K562 (cell line): ENCODE measurements around the gene NXN. TPM values are rescaled to one million over a fixed set of nuclear protein-coding genes. Genes with fewer than 3 reads are reported as not detected.

Experiments used
- ATAC-seq: fragments of 200-7000 bp; cut with Tn5 transposase; 3 replicates; pipeline ENCODE4 v1.9.1; 2020; ENCODE audit warnings: moderate library complexity
- BruUV-seq: library from RNA; stranded (reverse); fragments of 400-500 nt; replicated peaks from 2 replicates; lab custom pipeline; 2021; lab: Mats Ljungman, UMichigan
- CTCF ChIA-PET: fragments of 300-600 bp; formaldehyde crosslinking; extraction: SDS; loops from one replicate; lab custom pipeline; 2021; ENCODE audit warnings: low intra/inter-chr PET ratio; lab: Yijun Ruan, JAX
- POLR2A ChIA-PET: fragments of 300-600, 350-650 bp; sonication (Branson Sonifier 250); formaldehyde crosslinking; extraction: SDS; loops from one replicate; lab custom pipeline; 2021; ENCODE audit warnings: antibody characterized with exemption, inconsistent platforms; lab: Yijun Ruan, JAX
- DNase-seq, 4 experiments: peaks; one replicate each; pipeline versions ENCODE4 v3.0.0 to v3.0.0-alpha.2; 2011 to 2018; ENCODE audit warnings: low spot score in 3 of 4, mixed read lengths in 3 of 4; ENCODE audit errors: extremely low read depth in 1 of 4
- FAIRE-seq: peaks from 2 replicates; lab custom pipeline; 2011; peaks lifted over from hg19 to GRCh38; lab: Jason Lieb, UNC
- H2AFZ ChIP-seq: 2 replicates; pipeline ENCODE4 v1.6.0; 2011; ENCODE audit warnings: low read depth, low read length, control low read depth, inconsistent platforms
- H3K27ac ChIP-seq: fragments of 200-600 bp; 3 replicates; pipeline ENCODE4 v1.8.0; 2011; ENCODE audit warnings: low read depth, mild to moderate bottlenecking, control low read depth, inconsistent platforms, low read length, moderate library complexity, mixed read lengths; ENCODE audit errors: extremely low read depth
- H3K27me3 ChIP-seq, 2 experiments: fragments of 300-600 bp in 1 of 2; 2 replicates in 1 of 2; 3 replicates in 1 of 2; pipeline versions ENCODE4 v1.6.0 to v1.8.0; 2011; ENCODE audit warnings: inconsistent platforms in 2 of 2, low read length in 2 of 2, mild to moderate bottlenecking in 1 of 2, mixed read lengths in 1 of 2, moderate library complexity in 1 of 2; ENCODE audit not compliant: control insufficient read depth in 2 of 2, insufficient read depth in 2 of 2
- H3K36me3 ChIP-seq: fragments of 300-600 bp; 3 replicates; pipeline ENCODE4 v1.8.0; 2011; ENCODE audit warnings: mild to moderate bottlenecking, low read length, inconsistent platforms; ENCODE audit not compliant: control insufficient read depth, insufficient read depth
- H3K4me1 ChIP-seq, 2 experiments: fragments of 200-600 bp in 1 of 2; replicated peaks in 1 of 2; 2 replicates in 1 of 2; 3 replicates in 1 of 2; pipeline versions ENCODE4 v1.5.1 to v1.8.0; 2011; ENCODE audit warnings: inconsistent platforms in 2 of 2, low read length in 2 of 2, mild to moderate bottlenecking in 1 of 2, mixed read lengths in 1 of 2, moderate library complexity in 1 of 2; ENCODE audit not compliant: control insufficient read depth in 2 of 2, insufficient read depth in 2 of 2
- H3K4me2 ChIP-seq: 2 replicates; pipeline ENCODE4 v1.6.1; 2011; ENCODE audit warnings: low read length, control low read depth, inconsistent platforms, mixed read lengths; ENCODE audit not compliant: insufficient read depth
- H3K4me3 ChIP-seq: fragments of 200-600 bp; sonication (generic), shearing (Covaris generic); 2 replicates; pipeline ENCODE4 v1.5.1; 2016; ENCODE audit warnings: control low read depth, inconsistent platforms
- H3K79me2 ChIP-seq: fragments of 200-600 bp; 3 replicates; pipeline ENCODE4 v1.8.0; 2011; ENCODE audit warnings: low read length, inconsistent platforms; ENCODE audit not compliant: control insufficient read depth, insufficient read depth
- H3K9ac ChIP-seq, 2 experiments: 2 replicates each; pipeline versions ENCODE4 v1.6.0 to v1.6.1; 2011; ENCODE audit warnings: low read depth in 2 of 2, low read length in 2 of 2, control low read depth in 1 of 2, inconsistent platforms in 1 of 2, mild to moderate bottlenecking in 1 of 2, mixed read lengths in 1 of 2; ENCODE audit not compliant: insufficient read depth in 1 of 2
- H3K9me1 ChIP-seq: one replicate; pipeline ENCODE4 v1.6.0; 2011; ENCODE audit warnings: inconsistent platforms, mild to moderate bottlenecking, low read length, moderate library complexity; ENCODE audit not compliant: control insufficient read depth, insufficient read depth
- H3K9me3 ChIP-seq: replicated peaks from 2 replicates; pipeline ENCODE4 v1.5.1; 2011; ENCODE audit warnings: low read depth, low read length, inconsistent platforms; ENCODE audit not compliant: control insufficient read depth, insufficient read depth
- H4K20me1 ChIP-seq: replicated peaks from 2 replicates; pipeline ENCODE4 v1.6.1; 2011; ENCODE audit warnings: low read length, inconsistent platforms, mixed read lengths; ENCODE audit not compliant: control insufficient read depth, insufficient read depth
- ATF7 ChIP-seq: fragments of 450-650 bp; IDR thresholded peaks from 2 replicates; pipeline ENCODE4 v1.7.1; 2014; ENCODE audit warnings: mild to moderate bottlenecking, moderate library complexity
- FOXK1 ChIP-seq: sonication (generic); formaldehyde crosslinking; IDR thresholded peaks from 2 replicates; pipeline ENCODE4 v1.8.0; 2022; ENCODE audit warnings: missing genetic modification reagents, mild to moderate bottlenecking, borderline replicate concordance
- NFRKB ChIP-seq: fragments of 450-650 bp; IDR thresholded peaks from 2 replicates; pipeline ENCODE4 v1.6.1; 2016; ENCODE audit warnings: low read depth
- PYGO2 ChIP-seq: fragments of 450-650 bp; IDR thresholded peaks from 2 replicates; pipeline ENCODE4 v1.6.1; 2016; ENCODE audit warnings: mild to moderate bottlenecking, missing genetic modification characterization, moderate library complexity, missing compliant biosample characterization
- SNIP1 ChIP-seq: fragments of 450-650 bp; IDR thresholded peaks from 2 replicates; pipeline ENCODE4 v1.7.1; 2017; ENCODE audit warnings: low read depth, mild to moderate bottlenecking
- SUPT5H ChIP-seq: fragments of 450-650 bp; IDR thresholded peaks from 2 replicates; pipeline ENCODE4 v1.6.1; 2016
- ZBTB40 ChIP-seq, 2 experiments: fragments of 450-650 bp in 1 of 2; sonication (generic) in 1 of 2; formaldehyde crosslinking in 1 of 2; IDR thresholded peaks; 2 replicates each; pipeline versions ENCODE4 v1.7.1 to v1.9.0; 2016 to 2022; ENCODE audit warnings: inconsistent platforms in 1 of 2, mild to moderate bottlenecking in 1 of 2, missing genetic modification reagents in 1 of 2
- ZMIZ1 ChIP-seq, 2 experiments: fragments of 150-350 bp in 1 of 2; IDR thresholded peaks; 2 replicates each; pipeline ENCODE4 v1.6.1; 2012 to 2016; ENCODE audit warnings: low read depth in 2 of 2, low read length in 2 of 2, mild to moderate bottlenecking in 1 of 2, moderate library complexity in 1 of 2
- ZNF76 ChIP-seq: fragments of 250-450 bp; sonication (Bioruptor Pico); IDR thresholded peaks from 2 replicates; pipeline ENCODE4 v1.4.0; 2020; ENCODE audit warnings: mild to moderate bottlenecking, moderate library complexity, borderline replicate concordance
- WGBS: fragments of 100-300 bp; shearing (Covaris generic); methylation state at CpG from one replicate; pipeline ENCODE4 v1.1.6; 2016; ENCODE audit warnings: low coverage, mixed read lengths; ENCODE audit not compliant: insufficient coverage; ENCODE audit errors: missing lambda C conversion rate; 5-methylcytosine and 5-hydroxymethylcytosine counted together
- in situ Hi-C: fragments of 300-500 bp; cut with MboI; formaldehyde crosslinking; loops from 4 replicates; pipeline ENCODE4 v1.15.0; 2018; ENCODE audit warnings: inconsistent platforms, mixed read lengths
- intact Hi-C: fragments of 100-400 bp; cut with micrococcal nuclease; formaldehyde crosslinking; loops from 2 replicates; pipeline ENCODE4 v1.14.2; 2022
- polyA plus RNA-seq, 8 experiments: library from polyadenylated mRNA; depleted of rRNA in 4 of 8; stranded (reverse) in 5 of 8; unstranded in 3 of 8; fragments of >200 nt; fragmentation: Nextera tagmentation in 2 of 8; fragmentation: Illumina TruSeq in 1 of 8; extraction: Ambion mirVana in 2 of 8; extraction: Trizol in 1 of 8; gene quantifications; 2 replicates each; pipeline versions ENCODE4 v1.2.1 to v1.2.3, GENCODE V29; 2011 to 2014; ENCODE audit warnings: inconsistent platforms in 1 of 8, missing spikeins in 1 of 8
- total RNA-seq, 7 experiments: library from RNA; depleted of rRNA in 6 of 7; stranded (reverse); fragments of >200 nt in 6 of 7; fragmentation: Illumina TruSeq in 2 of 7; extraction: Trizol in 2 of 7; gene quantifications; 2 replicates each; pipeline versions ENCODE4 v1.2.1 to v1.2.3, GENCODE V29; 2011 to 2021; ENCODE audit warnings: low replicate concordance in 1 of 7

The NXN gene
- total and polyA plus RNA-seq, 9 of the 15 experiments (the other 6 are each of a cell fraction or from before 2014, with no cell fraction given): 0.08 to 0.39 (median 0.29) TPM; not detected in 5

- TF ChIP-seq ZMIZ1 (IDR thresholded peaks at IDR 0.05; ENCODE audit: low read depth in 2 of 2, low read length in 2 of 2) (no peak), SNIP1 (no peak), ATF7 (no peak)
- TF ChIP-seq, all 486 proteins: peak for 0
These were observed 154.4 kb downstream of the NXN start (continued) for GRCh38 chr17:825216-825615.

- Histone ChIP-seq H3K9me1 (no peaks in the 10 kb centered on the region), H3K79me2 (no peaks in the 10 kb centered on the region), H3K4me3 (no peak overlapping the region), H3K9me3 (no peaks in the 10 kb centered on the region), H3K27ac (no peak overlapping the region), H3K4me1 (no peaks in the 10 kb centered on the region), H4K20me1 (no peaks in the 10 kb centered on the region), H3K4me2 (no peak overlapping the region), H3K27me3 (peaks cover 18 to 58% of the 10 kb centered on the region in 2 experiments), H3K9ac (no peak overlapping the region), H2AFZ (no peak overlapping the region), H3K36me3 (no peaks in the 10 kb centered on the region)
- FAIRE-seq (no peak), DNase-seq (no peak), ATAC-seq (no peak)
- intact Hi-C loops: no loop called here
- under 1% methylated on average over 16 of the region's 16 CpGs for WGBS
- CTCF ChIA-PET: interaction anchor here (0.6 kb wide), 1 partner anchor 31 kb away, joined by 3 read pairs; no protein-coding TSS in a partner anchor
- no TSS peak for BruUV-seq
- POLR2A ChIA-PET: no interaction called here
- in situ Hi-C loops: no loop called here
- TF ChIP-seq PYGO2 (tag) (no peak), ZNF76 (CRISPR knock-in tag) (no peak), FOXK1 (CRISPR knock-in tag) (no peak), ZBTB40 (IDR thresholded peaks at IDR 0.05) (no peak), ZBTB40 (CRISPR knock-in tag; IDR thresholded peaks at IDR 0.05) (no peak), SUPT5H (no peak), NFRKB (no peak)
These were observed 155.2 kb downstream of the NXN start for GRCh38 chr17:824378-824777.
